ENCODE measurements around the gene NDUFV2.

DNA sequence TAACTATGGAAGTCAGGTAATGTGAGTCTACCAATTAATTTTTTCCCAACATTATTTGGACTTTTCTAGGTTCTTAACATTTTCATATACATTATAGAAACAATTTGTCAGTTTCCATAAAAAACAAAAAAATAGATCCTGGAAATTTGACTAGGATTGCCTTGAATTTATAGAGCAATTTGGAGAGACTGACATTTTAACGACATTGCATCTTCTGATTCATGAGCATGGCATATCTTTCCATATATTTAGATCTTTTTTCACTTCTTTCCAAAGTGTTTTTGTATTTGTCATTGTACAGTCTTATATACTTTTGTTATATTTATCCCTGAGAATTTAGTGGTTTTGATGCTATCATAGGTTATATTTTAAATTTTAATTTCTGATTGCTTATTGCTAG, 76.1 kb downstream of the NDUFV2 start:
- TF ChIP-seq, protein P1, sequence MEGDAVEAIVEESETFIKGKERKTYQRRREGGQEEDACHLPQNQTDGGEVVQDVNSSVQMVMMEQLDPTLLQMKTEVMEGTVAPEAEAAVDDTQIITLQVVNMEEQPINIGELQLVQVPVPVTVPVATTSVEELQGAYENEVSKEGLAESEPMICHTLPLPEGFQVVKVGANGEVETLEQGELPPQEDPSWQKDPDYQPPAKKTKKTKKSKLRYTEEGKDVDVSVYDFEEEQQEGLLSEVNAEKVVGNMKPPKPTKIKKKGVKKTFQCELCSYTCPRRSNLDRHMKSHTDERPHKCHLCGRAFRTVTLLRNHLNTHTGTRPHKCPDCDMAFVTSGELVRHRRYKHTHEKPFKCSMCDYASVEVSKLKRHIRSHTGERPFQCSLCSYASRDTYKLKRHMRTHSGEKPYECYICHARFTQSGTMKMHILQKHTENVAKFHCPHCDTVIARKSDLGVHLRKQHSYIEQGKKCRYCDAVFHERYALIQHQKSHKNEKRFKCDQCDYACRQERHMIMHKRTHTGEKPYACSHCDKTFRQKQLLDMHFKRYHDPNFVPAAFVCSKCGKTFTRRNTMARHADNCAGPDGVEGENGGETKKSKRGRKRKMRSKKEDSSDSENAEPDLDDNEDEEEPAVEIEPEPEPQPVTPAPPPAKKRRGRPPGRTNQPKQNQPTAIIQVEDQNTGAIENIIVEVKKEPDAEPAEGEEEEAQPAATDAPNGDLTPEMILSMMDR (IDR thresholded peaks at IDR 0.05; ENCODE audit: control extremely low read depth in 1 of 3, insufficient read depth in 1 of 3, low read depth in 1 of 3, low read length in 3 of 3) = no peak
- TF ChIP-seq POLR2A (IDR thresholded peaks at IDR 0.05; ENCODE audit: control extremely low read depth in 1 of 2, low read depth in 2 of 2, low read length in 2 of 2) (no peak), MAFK (IDR thresholded peaks at IDR 0.05; ENCODE audit: low read depth, low read length) (no peak), NANOG (IDR thresholded peaks at IDR 0.05; ENCODE audit: insufficient read depth, low read depth, low read length, poor library complexity, severe bottlenecking) (no peak), YY1 (IDR thresholded peaks at IDR 0.05; ENCODE audit: low read depth, low read length) (no peak), EGR1 (IDR thresholded peaks at IDR 0.05; ENCODE audit: borderline replicate concordance, low read depth, low read length) (no peak), SUZ12 (IDR thresholded peaks at IDR 0.05; ENCODE audit: low read length) (no peak)
- TF ChIP-seq, protein P2, sequence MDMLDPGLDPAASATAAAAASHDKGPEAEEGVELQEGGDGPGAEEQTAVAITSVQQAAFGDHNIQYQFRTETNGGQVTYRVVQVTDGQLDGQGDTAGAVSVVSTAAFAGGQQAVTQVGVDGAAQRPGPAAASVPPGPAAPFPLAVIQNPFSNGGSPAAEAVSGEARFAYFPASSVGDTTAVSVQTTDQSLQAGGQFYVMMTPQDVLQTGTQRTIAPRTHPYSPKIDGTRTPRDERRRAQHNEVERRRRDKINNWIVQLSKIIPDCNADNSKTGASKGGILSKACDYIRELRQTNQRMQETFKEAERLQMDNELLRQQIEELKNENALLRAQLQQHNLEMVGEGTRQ (IDR thresholded peaks at IDR 0.05; ENCODE audit: low read length) = no peak
